Left forelimb (tissue), 1 donor: Measurements from ENCODE around the gene GALNT9.

Experiments
- DNase-seq: peaks from one replicate; pipeline ENCODE4 v3.0.0-alpha.2; 2018; ENCODE audit warnings: low spot score

The GALNT9 gene

DNA sequence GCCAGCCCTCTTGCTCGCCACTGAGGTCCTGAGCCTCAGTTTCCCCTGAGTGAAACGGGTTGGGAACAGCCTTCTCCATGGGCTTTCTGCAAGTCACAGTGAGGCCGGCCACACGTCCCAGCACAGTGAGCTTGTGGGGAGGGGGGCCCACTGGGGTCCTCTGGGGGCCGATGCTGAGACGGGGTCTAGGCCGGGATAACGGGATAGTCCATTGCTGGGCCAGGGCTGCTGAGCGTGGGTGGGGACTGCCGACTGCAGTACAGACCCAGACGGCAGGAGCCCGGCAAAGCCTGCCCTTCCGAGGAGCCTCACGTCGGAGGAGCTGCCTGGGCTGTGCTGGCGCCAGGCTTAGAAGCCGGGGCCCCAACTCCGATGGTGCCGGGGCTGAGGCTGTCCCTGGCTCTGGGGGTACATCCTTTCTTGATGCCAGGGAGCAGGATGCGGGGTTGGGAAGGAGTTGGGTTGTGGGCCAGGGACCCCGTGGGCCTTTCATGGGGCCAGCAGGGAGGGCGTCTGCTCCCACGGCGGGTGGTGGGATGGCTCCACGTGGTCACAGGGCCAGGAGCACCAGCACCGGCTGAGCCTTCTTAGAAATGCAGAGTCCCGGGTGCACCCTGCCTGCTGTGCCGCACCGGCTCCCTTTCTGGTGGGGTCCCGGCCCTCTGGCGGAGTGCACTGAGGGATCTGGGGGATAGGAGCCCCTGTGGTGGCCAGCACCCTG lies 160.9 kb downstream of the GALNT9 start:
- DNase-seq = no peak

- no peak for DNase-seq
Measured at GRCh38 chr12:132167611-132168310, 161.6 kb downstream of the GALNT9 start.

GRCh38 chr12:132166801-132167591 lies 162.4 kb downstream of the GALNT9 start:
- no peak for DNase-seq

- no peak for DNase-seq
Measured at GRCh38 chr12:132166093-132166492, 163.3 kb downstream of the GALNT9 start.

- no peak for DNase-seq
Measured at GRCh38 chr12:132165584-132165983, 163.8 kb downstream of the GALNT9 start.

DNA sequence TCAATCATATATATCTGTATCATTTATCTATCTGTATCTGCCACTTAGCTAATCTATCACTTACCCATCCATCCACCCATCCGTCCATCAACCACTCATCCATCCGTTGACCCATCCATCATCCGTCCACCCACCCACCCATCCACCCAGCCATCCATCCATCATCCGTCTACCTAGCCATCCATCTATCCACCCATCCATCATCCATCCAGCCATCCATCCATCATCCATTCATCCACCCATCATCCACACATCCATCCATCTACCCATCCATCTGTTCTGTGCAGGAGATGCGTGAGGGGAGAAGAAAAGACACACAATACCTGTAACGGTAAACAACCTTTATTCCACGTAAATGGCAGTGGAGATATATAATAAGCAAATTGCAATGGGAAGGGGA lies 165.0 kb downstream of the GALNT9 start:
- no peak for DNase-seq

DNA sequence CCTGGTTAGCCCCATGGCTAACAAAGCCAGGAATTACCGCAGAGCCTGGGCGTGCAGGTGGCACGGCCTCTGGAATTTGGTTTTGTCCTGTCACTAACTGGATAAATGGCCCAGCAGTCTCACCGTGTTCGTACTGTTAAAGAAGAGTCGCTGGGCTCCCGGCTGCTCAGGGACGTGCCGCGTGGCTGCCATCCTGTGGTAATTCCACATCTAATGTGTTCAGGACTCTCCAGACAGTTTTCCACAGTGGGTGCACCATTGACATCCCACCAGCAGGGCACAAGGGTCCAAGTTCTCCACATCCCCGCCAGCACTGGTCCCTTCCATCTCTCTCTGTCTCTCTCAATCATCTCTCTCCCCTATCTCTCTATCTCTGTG lies 165.5 kb downstream of the GALNT9 start:
- DNase-seq = no peak

DNA sequence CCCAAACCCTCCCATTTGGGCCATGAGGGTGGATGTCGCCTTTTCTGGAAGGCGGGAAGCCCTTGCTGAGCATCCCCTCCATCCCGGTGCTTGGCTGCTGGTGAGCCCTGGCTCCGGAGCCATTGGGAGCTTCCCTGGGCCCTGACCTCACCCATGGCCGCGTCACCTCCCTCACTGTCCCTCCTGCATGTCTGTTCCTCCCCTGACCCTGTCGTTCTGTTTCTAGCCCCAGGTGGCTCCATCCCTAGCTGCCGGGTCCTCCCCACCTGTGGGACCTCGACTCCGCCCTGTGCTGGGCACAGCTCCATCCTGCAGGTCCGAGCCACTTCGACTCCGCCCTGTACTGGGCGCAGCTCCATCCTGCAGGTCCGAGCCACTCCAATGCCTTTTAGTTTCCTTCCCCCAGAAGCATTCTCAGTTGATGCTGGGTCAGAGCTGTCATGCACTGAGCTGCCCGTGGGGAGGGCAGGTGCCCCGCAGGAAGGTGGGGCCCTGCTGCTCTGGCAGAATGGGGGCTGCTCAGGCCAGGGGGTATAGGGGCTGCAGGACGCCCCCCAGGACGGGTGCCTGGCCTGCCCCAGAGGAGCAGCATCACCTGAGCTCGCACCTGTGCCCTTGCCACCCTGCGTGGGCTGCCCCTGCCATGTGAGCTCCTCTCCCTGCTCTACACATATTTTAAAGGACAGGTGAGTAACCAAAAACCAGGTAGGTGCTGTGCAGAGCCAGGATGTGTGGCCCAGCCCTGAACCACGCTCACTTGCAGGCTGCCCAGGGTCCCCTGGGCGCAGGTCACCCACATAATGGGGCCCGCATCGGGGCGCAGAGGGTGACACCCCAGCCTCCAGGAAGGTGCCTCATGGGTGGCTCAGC lies 166.1 kb downstream of the GALNT9 start:
- no peak for DNase-seq

DNA sequence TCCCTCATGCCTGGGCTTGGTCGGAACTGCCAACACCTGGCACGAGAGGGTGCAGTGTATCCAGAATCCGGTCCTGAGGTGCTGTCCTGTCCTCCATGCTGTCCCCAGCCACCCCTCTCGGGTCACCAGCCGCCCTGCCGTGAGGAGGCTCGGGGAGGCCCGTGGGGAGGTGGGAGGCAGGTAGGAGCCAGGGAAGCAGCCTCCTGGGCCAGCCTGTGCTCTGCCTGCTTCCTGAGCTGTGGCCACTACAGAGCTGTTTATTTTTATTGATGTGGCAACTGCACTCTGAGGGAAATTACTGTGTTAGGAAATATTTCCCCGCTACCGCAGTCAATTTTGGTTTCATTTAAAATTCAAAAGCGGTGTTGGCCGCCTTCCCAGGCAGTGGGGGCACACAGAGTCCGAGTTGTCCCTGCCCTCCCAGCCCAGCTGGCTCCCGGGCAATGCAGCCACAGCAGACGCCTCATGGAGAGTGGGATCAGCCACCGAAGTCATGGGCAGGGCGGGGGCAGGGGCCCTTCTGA lies 166.8 kb downstream of the GALNT9 start:
- DNase-seq = no peak

DNA sequence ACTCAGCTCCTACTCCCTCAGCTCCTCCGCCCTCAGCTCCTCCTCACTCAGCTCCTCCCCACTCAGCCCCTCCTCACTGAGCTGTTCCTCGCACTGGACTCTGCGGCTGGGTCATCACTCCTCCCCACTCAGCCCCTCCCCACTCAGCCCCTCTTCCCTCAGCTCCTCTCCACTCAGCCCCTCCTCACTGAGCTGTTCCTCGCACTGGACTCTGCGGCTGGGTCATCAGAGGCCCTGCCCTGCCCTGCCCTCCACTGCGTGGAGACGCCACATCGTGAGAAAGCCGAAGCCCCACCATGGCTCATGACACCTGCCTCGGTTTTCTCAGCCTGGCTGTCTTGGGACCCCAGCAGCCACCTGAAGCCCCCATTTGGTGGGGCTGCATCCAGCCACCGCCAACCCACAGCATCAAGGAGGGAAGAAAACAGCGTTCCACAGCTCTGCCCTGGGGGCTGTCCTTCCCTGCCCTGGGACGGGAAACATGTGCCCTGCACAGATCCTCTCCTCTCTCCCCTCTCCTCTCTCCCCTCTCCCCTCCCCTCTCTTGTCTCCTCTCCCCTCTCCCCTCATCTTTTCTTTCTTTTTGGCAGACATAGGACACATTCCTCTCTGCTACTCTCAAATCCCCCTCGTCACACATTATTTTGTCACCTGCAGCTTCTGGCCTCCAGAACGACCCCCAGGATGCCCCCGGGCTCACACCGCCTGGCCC lies 167.4 kb downstream of the GALNT9 start:
- DNase-seq = no peak

- DNase-seq = no peak
Measured at GRCh38 chr12:132161036-132161781, 168.2 kb downstream of the GALNT9 start.

DNA sequence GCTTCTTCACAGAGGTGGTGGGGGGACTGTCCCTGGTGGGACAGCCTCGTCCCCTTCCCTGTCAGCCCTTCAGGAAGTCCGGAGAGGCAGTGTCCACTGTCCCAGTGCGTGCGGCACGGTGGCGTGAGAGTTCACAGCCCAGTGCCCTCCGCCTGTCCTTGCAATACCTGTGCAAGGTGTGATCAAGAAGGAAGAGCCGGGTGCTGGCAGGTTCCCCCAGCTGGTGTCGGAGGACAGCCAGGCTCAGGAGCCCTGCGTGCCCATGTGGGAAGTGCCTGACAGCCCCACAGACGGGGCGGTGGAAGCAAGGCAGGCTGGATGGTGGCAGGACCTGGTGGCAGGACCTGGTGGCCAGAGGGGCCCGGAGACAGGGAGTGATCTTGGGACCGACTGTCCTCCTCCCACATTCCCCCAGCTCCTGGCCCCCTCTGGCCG lies 168.8 kb downstream of the GALNT9 start:
- no peak for DNase-seq

GRCh38 chr12:132160016-132160415 lies 169.4 kb downstream of the GALNT9 start:
- no peak for DNase-seq

GRCh38 chr12:132159555-132160003 lies 169.8 kb downstream of the GALNT9 start:
- DNase-seq = no peak

GRCh38 chr12:132158677-132159554 lies 170.5 kb downstream of the GALNT9 start:
- DNase-seq = no peak

DNA sequence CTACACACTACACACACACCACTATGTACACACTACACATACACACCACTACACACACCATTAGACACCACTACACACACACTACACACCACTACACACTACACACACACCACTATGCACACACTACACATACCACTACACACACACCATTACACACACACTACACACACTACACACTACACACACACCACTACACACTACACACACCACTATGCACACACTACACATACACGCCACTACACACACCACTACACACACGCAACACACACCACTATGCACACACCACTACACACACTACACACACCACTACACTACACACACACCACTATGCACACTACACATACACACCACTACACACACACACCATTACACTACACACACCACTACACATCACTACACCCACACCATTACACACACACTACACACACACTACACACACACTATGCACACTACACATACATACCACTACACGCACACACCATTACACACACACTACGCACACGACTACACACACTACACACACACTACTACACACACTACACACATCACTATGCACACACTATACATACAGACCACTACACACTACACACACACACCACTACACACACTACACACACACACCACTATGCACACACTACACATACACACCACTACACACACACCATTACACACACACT lies 171.5 kb downstream of the GALNT9 start:
- no peak for DNase-seq

DNA sequence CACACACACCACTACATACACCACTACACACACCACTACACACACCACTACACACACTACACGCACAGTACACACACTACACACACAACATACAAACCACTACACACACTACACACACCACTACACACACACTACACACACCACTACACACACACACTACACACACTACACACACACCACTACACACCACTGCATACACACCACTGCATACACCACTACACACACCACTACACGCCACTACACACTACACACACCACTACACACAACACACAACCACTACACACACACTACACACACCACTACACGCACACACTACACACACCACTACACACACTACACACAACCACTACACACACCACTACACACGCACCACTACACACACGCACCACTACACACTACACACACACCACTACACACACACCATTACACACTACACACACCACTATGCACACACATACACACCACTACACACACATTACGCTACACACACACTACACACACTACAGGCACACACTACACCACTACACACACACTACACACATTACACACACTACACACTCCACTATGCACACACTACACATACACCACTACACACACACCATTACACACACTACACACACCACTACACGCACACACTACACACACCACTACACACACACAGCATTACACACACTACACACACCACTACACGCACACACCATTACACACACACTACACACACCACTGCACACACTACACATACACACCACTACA lies 172.6 kb downstream of the GALNT9 start:
- no peak for DNase-seq
